HuH-7 (cell line): ENCODE data around the gene OFD1.

ENCODE experiments used
- DNase-seq: peaks from one replicate; pipeline ENCODE4 v3.0.0; 2011; ENCODE audit warnings: low spot score

Gene OFD1

DNA sequence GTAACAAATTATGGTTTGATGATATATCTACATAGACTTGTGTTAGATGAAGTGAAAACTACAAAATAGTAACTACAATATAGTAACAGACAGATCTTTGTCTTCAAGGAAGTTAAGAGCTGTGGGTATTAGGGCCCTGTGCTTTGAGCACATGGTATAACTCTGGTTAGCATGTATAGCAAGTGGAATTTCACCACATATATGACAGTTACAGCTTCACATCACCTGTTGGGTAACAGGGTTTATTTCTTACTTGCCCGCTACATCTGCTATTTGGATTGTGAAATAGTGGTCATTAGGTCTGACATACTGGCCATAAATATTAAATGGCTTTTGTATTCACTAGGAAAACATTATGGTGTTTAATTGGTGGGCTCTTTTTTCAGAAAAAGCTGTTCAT, 20.2 kb downstream of the OFD1 start:
- DNase-seq: no peak

GRCh38 chrX:13755254-13755653, 20.7 kb downstream of the OFD1 start:
- no peak for DNase-seq

- no peak for DNase-seq
Measured at GRCh38 chrX:13756381-13756780, 21.8 kb downstream of the OFD1 start.

DNA sequence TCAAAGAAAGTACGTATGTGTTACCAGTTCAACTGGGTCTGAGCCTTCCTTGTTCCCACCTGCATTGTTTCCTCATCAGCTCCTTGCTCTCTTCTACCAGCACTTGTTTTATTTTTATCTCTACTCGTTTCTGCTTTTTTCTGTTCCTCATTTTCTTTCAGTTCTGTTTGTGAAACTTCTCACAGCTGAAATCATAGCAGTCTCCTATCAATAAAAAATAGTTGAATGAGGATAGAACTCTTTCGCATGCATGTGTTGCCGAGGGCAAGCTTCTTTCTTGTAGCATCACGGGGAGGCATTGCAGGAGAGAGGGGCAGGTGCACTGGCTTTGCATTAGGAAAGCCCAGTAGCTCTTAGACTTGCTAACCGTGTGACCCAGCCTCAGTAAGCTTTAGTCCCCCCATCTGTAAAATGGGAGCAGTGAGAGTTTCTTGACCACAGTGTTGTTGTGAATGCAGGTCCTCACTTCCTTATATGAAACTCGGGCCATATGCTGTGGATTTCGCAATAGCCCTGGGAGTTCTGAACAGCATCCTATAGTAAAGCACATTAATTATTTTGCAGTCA, 24.7 kb downstream of the OFD1 start:
- no peak for DNase-seq

GRCh38 chrX:13760426-13760825, 25.9 kb downstream of the OFD1 start:
- DNase-seq: no peak

DNA sequence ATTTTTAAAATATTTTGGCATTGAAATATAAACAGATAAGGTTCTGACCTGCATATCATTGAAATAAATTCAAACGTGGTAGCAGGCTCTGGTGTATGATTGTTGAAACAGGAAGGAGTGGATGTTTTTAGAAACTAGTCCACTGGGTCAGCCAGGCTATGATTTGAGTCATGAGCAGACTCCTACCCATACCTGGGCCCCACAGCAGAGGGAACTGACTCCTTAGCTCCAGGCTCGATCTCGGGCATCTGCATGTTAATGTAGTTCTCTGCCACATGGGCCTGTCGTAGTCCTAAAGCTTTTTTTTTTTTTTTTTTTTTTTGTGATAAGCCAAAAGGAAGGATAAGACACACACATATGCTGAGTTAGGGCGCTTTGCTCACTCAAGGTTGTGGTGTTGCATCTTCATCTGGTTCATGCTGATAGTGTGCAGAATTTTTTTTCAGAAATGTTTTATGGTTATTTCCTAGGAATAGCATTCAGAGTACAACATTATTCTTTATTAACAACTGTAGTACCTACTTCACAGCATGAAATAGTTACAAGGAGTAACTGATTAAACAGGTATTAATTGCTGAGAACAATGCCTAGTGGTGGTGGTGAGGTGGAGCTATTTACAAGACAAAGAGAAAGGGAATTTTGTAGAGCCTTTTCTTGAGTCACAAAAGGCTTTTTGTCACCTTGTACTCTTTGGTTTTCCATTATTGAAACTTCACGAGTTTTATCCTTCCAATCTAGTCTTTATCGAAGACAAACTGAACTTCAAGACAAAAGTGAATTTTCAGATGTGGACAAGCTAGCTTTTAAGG, 27.3 kb downstream of the OFD1 start:
- no peak for DNase-seq

DNA sequence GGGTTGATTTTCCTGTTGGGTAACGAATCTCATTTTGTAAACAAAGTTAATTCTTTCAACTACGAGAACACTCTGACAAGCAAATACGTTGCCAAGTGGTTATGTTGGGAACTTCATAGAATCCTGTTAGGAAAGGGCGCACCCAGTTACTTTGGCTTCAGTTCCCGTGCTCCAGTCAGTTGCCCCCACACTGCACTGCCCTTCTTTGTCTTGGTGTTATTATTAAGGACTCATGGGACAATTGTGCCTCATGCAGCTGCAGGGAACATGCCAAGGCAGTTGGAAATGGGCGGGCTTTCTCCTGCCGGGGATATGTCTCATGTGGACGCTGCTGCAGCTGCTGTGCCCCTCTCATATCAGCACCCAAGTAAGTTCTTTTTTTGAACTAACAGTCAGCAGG, 28.9 kb downstream of the OFD1 start:
- DNase-seq: no peak

DNA sequence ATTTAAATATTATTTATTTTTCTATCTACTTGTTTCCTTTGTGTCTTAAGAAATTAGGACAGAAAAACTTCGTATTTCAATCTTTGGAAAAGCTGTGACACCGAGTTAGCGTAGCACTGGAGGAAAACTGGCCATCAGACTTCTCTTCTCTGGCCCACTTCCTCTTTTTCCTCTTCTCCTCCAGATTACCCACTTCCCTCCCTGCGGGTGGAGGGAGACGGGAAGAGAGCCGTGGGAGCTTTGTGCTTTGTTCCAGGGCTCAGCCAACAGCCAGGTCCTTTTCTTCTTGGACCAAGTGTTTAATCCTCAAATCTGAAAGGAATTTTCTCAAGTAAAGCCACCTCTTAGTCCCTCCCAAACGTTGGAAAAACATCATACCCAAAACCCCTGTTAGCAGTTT, 29.7 kb downstream of the OFD1 start:
- no peak for DNase-seq

DNA sequence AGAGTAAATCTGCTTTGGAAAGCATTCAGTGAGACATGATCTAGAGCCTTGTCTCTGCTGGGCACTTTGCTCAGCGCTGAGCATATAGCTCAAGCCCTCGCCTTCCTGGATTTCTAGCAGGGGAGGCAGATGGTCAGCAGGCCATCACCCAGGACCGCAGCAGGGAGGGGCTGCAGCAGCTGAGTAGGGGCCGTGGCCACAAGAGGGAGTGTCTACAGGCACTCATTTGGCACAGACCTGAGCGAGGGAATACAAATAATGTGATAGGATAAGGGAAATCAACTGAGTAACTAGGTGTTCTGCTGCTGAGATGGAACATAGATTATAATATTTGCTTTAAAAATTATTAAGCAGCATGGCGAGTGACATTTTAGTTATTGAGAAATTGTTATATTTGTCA, 30.2 kb downstream of the OFD1 start:
- DNase-seq: no peak

GRCh38 chrX:13768939-13769338, 34.4 kb downstream of the OFD1 start:
- DNase-seq: no peak

DNA sequence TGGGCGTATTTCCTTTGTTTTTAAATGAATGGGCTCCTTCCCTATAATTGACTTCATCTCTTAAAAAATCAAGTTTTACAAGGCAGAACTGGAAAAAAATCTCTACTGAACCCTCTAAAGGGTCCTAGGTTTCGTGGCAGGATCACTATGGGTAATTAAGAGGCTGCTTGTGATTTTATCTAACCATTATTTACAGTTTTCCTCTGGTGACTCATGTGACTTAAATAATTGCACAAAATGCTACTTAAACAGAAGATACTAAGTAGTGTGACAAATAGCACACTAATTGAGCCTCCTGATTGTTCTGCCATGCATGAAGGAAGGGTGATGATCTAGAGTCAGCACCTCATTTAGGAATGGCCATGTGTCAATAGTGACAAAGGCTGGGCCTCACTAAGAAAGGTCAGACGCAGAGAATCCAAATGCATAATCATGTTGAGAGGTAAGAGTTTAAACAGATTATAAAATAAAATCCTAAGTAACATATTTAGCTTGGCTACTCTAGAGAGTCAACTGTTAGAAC, 35.5 kb downstream of the OFD1 start:
- no peak for DNase-seq

- no peak for DNase-seq
Measured at GRCh38 chrX:13774696-13775095, 40.1 kb downstream of the OFD1 start.

DNA sequence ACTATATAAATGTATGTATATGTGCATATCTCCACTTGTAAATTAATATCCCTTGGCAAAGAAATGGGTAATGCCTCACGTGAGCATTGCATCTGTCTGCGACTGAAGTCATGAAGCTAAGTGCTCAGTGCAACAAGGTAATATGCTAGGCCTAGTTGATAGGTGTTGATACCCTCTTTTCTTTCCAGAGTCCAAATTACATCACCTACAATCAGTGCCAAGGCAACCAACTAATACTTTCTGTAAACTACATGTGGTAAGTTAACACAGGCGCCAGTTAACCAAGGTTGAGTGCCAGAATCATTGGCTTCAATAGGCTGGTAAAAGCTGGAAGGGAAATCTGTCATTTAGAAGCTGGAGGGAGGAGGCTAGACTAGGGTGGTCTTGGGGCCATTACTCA, 41.3 kb downstream of the OFD1 start:
- no peak for DNase-seq

DNA sequence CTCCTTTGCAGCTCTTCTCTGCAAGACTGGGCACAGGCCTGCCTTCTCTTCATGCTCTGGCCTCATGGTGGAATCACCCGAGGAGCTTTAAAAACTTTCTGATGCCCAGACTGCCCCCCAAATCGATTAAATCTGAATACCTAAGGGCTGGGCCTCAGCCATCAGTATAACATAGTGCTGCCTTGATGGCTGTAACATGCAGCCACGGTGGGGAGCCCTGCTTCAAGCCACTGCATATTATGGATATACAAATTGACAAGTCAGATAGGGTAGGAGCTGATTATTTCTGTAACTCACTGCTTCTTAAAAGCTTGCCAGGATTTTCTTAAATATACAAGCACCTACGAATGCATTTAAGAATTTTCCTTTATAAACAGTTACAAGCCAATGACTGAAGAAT, 41.8 kb downstream of the OFD1 start:
- no peak for DNase-seq

- DNase-seq: no peak
Measured at GRCh38 chrX:13778916-13779315, 44.4 kb downstream of the OFD1 start.

DNA sequence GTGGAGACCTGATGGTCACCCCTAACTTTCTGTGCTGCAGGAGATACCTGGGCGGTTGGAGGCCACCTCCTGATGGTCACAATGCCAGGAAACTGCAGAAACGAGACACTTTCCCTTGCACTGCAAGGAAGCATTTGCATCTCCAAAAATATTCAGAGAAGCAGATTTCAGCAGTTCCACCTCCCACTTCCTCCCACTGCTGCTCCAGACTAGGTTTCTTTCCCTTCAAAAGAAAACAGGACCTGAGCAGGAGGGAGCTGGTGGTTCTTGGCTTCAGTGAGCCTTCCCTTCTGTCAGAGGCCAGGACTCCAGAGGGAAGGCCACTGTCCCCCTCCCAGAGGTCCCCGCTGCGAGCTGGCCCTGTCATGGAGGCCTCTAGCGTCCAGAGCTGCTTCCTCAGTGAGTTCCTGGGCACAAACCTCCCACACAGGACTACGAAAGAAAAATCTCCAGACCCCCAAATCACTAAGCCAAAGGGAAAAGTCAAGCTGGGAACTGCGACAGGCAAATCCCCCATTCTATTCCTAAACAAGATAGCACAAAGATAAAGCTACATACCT, 46.4 kb downstream of the OFD1 start:
- DNase-seq: no peak

DNA sequence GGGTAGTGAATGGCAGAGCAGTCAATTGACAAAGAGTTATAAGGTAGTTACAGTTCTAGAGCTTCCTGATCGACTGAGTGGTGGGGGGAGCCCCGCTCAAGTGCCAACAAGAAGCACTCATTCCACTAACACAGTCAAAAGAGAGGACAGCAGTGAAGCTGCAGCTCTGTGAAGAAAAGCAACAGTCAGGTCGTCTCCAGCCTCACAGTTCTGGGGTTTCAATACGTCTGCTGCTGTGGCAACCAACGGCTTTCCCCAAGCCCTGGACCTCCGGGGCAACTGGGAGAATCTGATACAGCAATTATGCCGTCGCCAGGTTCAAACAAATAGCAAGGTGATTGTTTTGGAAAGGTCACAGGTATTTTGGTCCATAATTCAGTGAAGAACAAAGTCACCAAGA, 51.5 kb downstream of the OFD1 start:
- no peak for DNase-seq

- DNase-seq: no peak
Measured at GRCh38 chrX:13790206-13791131, 55.9 kb downstream of the OFD1 start.

- no peak for DNase-seq
Measured at GRCh38 chrX:13791145-13791544, 56.6 kb downstream of the OFD1 start.

DNA sequence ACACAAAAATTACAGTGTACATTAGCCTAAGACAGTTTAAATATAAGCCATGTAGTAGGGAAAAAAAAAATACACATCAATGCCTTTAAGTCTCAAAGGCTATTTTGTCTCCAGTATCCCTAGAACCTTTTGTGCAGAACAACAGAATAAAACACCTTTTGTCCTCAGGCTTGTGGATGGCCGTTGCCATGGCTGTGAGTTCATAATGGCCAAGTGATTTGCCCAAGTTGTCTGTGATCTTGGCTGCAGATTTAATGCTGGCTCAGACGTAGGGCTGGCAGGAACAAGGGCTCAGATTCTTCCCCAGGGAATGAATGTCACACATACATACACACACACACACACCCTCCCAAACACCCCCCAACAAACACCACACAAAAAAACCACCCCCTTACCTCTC, 57.0 kb downstream of the OFD1 start:
- DNase-seq: no peak

DNA sequence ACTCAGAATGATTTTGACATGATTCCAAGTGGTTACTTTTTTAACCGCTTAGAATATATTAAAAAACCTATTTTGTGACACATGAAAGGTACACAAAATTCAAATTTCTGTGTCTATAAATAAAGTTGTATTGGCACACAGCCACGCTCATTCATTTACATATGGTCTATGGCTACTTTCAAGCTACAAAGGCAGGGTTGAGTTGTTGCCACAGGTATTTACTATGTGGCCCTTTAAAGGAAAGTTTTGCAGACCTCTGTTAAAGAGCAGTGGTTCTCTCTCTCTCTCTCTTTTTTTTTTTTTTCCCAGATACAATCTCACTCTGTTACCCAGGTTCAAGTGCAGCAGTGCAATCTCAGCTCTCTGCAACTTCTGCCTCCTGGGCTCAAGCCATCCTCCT, 59.3 kb downstream of the OFD1 start:
- DNase-seq: no peak

- DNase-seq: no peak
Measured at GRCh38 chrX:13794417-13794816, 59.9 kb downstream of the OFD1 start.
